H1 (cell line): ENCODE results near the gene EIF4E. TPM values are rescaled to one million over a fixed set of nuclear protein-coding genes. Genes with fewer than 3 reads are reported as not detected.

Experiments used
- SIX5 ChIP-seq: IDR thresholded peaks from 2 replicates; pipeline ENCODE4 v1.6.1; 2011; ENCODE audit warnings: mild to moderate bottlenecking, low read depth, low read length
- polyA plus RNA-seq, 7 experiments: library from polyadenylated mRNA; depleted of rRNA in 3 of 7; stranded (reverse) in 5 of 7; unstranded in 2 of 7; fragments of >200 nt in 5 of 7; fragments of 200-250 nt in 2 of 7; gene quantifications; 1 replicate in 5 of 7; 2 replicates in 1 of 7; 4 replicates in 1 of 7; pipeline versions ENCODE4 v1.2.1 to v1.2.3, GENCODE V29; 2011 to 2013; ENCODE audit warnings: missing spikeins in 2 of 7, mixed read lengths in 2 of 7
- total RNA-seq: library from RNA; stranded (reverse); fragmentation: NEBNext Ultra II Directional; extraction: Animal tissue kit (Norgen Biotek cat#: 25700); gene quantifications from 2 replicates; pipeline ENCODE4 v1.2.1, GENCODE V29; 2021

EIF4E gene
- total and polyA plus RNA-seq, 2 of the 8 experiments (the other 6 are each of a cell fraction or from before 2014, with no cell fraction given): 59.6 to 185 TPM

GRCh38 chr4:98976716-98977115 is 47.8 kb upstream of the EIF4E start (continued):
- no peak for TF ChIP-seq SIX5
